Measurements from ENCODE around the gene TBCD. TPM values are rescaled to one million over a fixed set of nuclear protein-coding genes. Genes with fewer than 3 reads are reported as not detected.
A peak's percentile ranks its signal among the peaks of the same experiment; 100 is the strongest.

Gene TBCD
- total and polyA plus RNA-seq, 9 of the 15 experiments (the other 6 are each of a cell fraction or from before 2014, with no cell fraction given) = 8.9 to 98.5 (median 28.0) TPM

DNA sequence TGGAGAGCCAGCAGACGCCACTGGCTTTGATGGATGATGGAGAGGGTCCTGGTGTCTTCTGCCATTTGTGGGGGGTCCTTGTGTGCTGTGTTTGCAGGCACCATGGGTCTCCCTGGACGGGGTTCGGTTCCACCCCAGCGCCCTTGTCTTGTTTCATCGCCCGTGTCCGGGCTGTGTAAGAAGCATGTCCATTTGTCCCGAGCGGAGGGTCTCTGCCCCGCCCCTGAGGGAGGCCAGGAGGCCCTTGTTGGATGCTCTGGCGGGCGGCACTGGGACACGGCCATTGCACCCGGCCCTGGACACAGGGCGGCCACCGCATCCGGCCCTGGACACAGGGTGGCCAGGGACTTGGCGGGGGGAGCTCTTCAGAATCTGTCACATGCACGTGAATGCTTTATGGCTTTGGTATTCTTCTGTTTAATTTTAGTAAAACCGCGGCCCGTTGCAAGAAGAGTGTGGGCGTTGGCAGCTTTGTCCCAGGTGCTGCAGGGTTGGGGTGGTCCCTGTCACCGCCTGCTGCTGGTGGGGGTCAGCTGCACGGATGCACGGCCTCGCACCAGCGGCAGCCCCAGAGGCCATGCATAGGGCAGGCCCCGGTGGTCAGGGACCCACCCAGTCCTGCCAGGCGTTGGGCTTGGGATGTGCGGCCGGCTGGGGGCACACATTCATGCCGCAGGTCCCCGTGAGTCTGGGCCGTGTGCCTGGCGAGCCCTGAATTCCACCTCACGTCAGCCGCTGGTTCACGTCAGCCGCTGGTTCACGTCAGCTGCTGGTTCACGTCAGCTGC lies 108.9 kb downstream of the TBCD start:
- BruUV-seq (replicated peaks) = no TSS peak
- TF ChIP-seq ZFP30 (CRISPR knock-in tag; IDR thresholded peaks at IDR 0.05; ENCODE audit: borderline replicate concordance) (no peak), KLF16 (IDR thresholded peaks at IDR 0.05) (no peak), HCFC1 (IDR thresholded peaks at IDR 0.05; ENCODE audit: low read depth, low read length) (no peak), ZKSCAN1 (IDR thresholded peaks at IDR 0.05; ENCODE audit: low read depth, low read length) (no peak), ZFP91 (CRISPR knock-in tag; IDR thresholded peaks at IDR 0.05) (no peak), HEY1 (CRISPR knock-in tag; IDR thresholded peaks at IDR 0.05; ENCODE audit: borderline replicate concordance) (no peak), POLR2A (conservative IDR thresholded peaks at IDR 0.05) (no peak), RBM34 (IDR thresholded peaks at IDR 0.05; ENCODE audit: borderline replicate concordance, insufficient read depth, low read length) (no peak), RFX7 (CRISPR knock-in tag; IDR thresholded peaks at IDR 0.05) (no peak), GTF2A2 (tag; IDR thresholded peaks at IDR 0.05) (no peak), ADNP (tag; IDR thresholded peaks at IDR 0.05) (no peak), CBX2 (IDR thresholded peaks at IDR 0.05; ENCODE audit: insufficient read depth, low read length, poor library complexity, severe bottlenecking) (no peak), HNRNPH1 (optimal IDR thresholded peaks at IDR 0.05; ENCODE audit: low read depth, low read length) (no peak), ID3 (CRISPR knock-in tag; IDR thresholded peaks at IDR 0.05) (no peak), ID3 (tag; IDR thresholded peaks at IDR 0.05) (no peak), GABPA (tag; conservative IDR thresholded peaks at IDR 0.05; ENCODE audit: low read depth) (no peak), SMAD4 (CRISPR knock-in tag; conservative IDR thresholded peaks at IDR 0.05) (no peak), ZNF589 (CRISPR knock-in tag; IDR thresholded peaks at IDR 0.05; ENCODE audit: low read depth) (no peak), ETV5 (CRISPR knock-in tag; IDR thresholded peaks at IDR 0.05; ENCODE audit: low read depth) (no peak)
- TF ChIP-seq, protein P1, sequence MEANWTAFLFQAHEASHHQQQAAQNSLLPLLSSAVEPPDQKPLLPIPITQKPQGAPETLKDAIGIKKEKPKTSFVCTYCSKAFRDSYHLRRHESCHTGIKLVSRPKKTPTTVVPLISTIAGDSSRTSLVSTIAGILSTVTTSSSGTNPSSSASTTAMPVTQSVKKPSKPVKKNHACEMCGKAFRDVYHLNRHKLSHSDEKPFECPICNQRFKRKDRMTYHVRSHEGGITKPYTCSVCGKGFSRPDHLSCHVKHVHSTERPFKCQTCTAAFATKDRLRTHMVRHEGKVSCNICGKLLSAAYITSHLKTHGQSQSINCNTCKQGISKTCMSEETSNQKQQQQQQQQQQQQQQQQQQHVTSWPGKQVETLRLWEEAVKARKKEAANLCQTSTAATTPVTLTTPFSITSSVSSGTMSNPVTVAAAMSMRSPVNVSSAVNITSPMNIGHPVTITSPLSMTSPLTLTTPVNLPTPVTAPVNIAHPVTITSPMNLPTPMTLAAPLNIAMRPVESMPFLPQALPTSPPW (CRISPR knock-in tag; IDR thresholded peaks at IDR 0.05) = no peak
- peaks cover 5% of the 10 kb centered on the region for H3K9me1 ChIP-seq (ENCODE audit: control insufficient read depth, insufficient read depth, low read length)
- H3K4me1 ChIP-seq (replicated peaks in 1 of 2; ENCODE audit: control insufficient read depth in 2 of 2, insufficient read depth in 2 of 2, low read length in 2 of 2) = peaks cover 39 to 68% of the 10 kb centered on the region in 2 experiments
- H4K20me1 ChIP-seq (replicated peaks; ENCODE audit: control insufficient read depth, insufficient read depth, low read length) = no peaks in the 10 kb centered on the region
- intact Hi-C loops (cut with micrococcal nuclease) = no loop called here
- H3K79me2 ChIP-seq (ENCODE audit: control insufficient read depth, insufficient read depth, low read length) = peaks cover 34% of the 10 kb centered on the region; the same call in 2 of the 3 replicates
- H3K9me3 ChIP-seq (replicated peaks; ENCODE audit: control insufficient read depth, insufficient read depth, low read depth, low read length) = no peaks in the 10 kb centered on the region
- H2AFZ ChIP-seq (ENCODE audit: low read depth, low read length) = no peak overlapping the region
- no peak for ATAC-seq
- peak overlapping the region; percentile 78; the same call in 2 of the 3 replicates for H3K27ac ChIP-seq (ENCODE audit: extremely low read depth, low read depth, low read length)
- peak overlapping the region; percentile 47 to 51; a peak in 3 of 4 replicates for H3K9ac ChIP-seq (ENCODE audit: insufficient read depth in 1 of 2, low read depth in 2 of 2, low read length in 2 of 2)
- no peak overlapping the region for H3K4me2 ChIP-seq (ENCODE audit: insufficient read depth, low read length)
- no peak overlapping the region for H3K4me3 ChIP-seq
- no peaks in the 10 kb centered on the region for H3K27me3 ChIP-seq (ENCODE audit: control insufficient read depth in 2 of 2, insufficient read depth in 2 of 2, low read length in 2 of 2)
- in situ Hi-C loops (cut with MboI) = no loop called here
- WGBS (ENCODE audit: insufficient coverage, low coverage, missing lambda C conversion rate) = 92% methylated on average over 33 of the region's 42 CpGs
- no peak for FAIRE-seq
- H3K36me3 ChIP-seq (ENCODE audit: control insufficient read depth, insufficient read depth, low read length) = no peaks in the 10 kb centered on the region
- CTCF ChIA-PET (ENCODE audit: low intra/inter-chr PET ratio) = no interaction called here
- DNase-seq (ENCODE audit: extremely low read depth in 1 of 4, low spot score in 3 of 4) = no peak
- POLR2A ChIA-PET = interaction anchor here (0.6 to 0.8 kb wide), 3 partner anchors 12 to 360 kb away, joined by 3 read pairs; no protein-coding TSS in a partner anchor
